Right lobe of liver (tissue), 6 donors: ENCODE measurements around the gene KCNIP1. TPM values are rescaled to one million over a fixed set of nuclear protein-coding genes. Genes with fewer than 3 reads are reported as not detected.

ENCODE experiments used
- ATAC-seq, 4 donors: fragments of 200-7000 bp; cut with Tn5 transposase; one replicate each; pipeline ENCODE4 v1.9.1; 2020; ENCODE audit warnings: mild to moderate bottlenecking in 4 of 4, moderate library complexity in 4 of 4
- DNase-seq, 3 donors: peaks; one replicate each; pipeline ENCODE4 v3.0.0-alpha.2; 2020
- H3K27ac ChIP-seq, 3 donors: fragments of 200-600 bp; one replicate each; pipeline ENCODE4 v1.8.0; 2022
- H3K27me3 ChIP-seq, 2 donors: fragments of 200-600 bp; one replicate each; pipeline ENCODE4 v1.8.0; 2022
- H3K36me3 ChIP-seq, 4 donors: fragments of 200-600 bp; sonication (generic) in 1 of 4; one replicate each; pipeline versions ENCODE4 v1.5.1 to v1.8.0; 2017 to 2022; ENCODE audit warnings: control low read depth in 1 of 4
- H3K4me1 ChIP-seq, 4 donors: fragments of 200-600 bp; sonication (generic) in 1 of 4; one replicate each; pipeline versions ENCODE4 v1.5.1 to v1.8.0; 2017 to 2022; ENCODE audit warnings: control low read depth in 1 of 4
- H3K4me3 ChIP-seq, 3 donors: fragments of 200-600 bp; one replicate each; pipeline ENCODE4 v1.8.0; 2022
- H3K9me3 ChIP-seq, 4 donors: fragments of 200-600 bp; sonication (generic) in 1 of 4; one replicate each; pipeline versions ENCODE4 v1.5.1 to v1.8.0; 2017 to 2022; ENCODE audit warnings: control low read depth in 1 of 4
- POLR2A ChIP-seq: fragments of 450-650 bp; IDR thresholded peaks from one replicate; pipeline ENCODE4 v1.6.1; 2017; ENCODE audit warnings: antibody characterized with exemption, mild to moderate bottlenecking
- WGBS: methylation state at CpG from one replicate; pipeline ENCODE4 v1.1.6; 2018; ENCODE audit warnings: low coverage, low lambda C conversion rate; ENCODE audit not compliant: insufficient coverage; ENCODE audit errors: missing lambda C conversion rate; 5-methylcytosine and 5-hydroxymethylcytosine counted together
- intact Hi-C, 2 donors: fragments of 100-400 bp; cut with DNase I; formaldehyde crosslinking; loops; one replicate each; pipeline versions ENCODE4 v1.11.2 to v1.14.1; 2022
- total RNA-seq, 6 experiments: library from RNA; depleted of rRNA in 2 of 6; stranded (reverse); fragments of >200 nt in 2 of 6; fragmentation: NEBNext Ultra II Directional in 3 of 6; extraction: Animal tissue kit (Norgen Biotek cat#: 25700) in 3 of 6; gene quantifications; one replicate each; pipeline versions ENCODE4 v1.1.0 to v1.2.4, GENCODE V29; 2016 to 2023
- TF ChIP-seq, protein P1 (sequence below), 4 donors: fragments of 200-600 bp in 3 of 4; fragments of 450-650 bp in 1 of 4; IDR thresholded peaks; one replicate each; pipeline versions ENCODE4 v1.5.1 to v1.8.0; 2016 to 2022; ENCODE audit warnings: antibody characterized with exemption in 4 of 4, mild to moderate bottlenecking in 2 of 4
- donor health status: DM: no; HTN: yes; CAD: no.
- donor health status: DM: no; HTN: no; CAD: no.
- donor health status: DM: no; HTN: no; CAD: no.
- donor health status: DM: no; HTN: yes; CAD: no.
- donor health status: DM: no; HTN: yes; CAD: no.

Gene KCNIP1
- total RNA-seq, 6 experiments from 2014 or later, result 0.56 TPM; not detected in 5

DNA sequence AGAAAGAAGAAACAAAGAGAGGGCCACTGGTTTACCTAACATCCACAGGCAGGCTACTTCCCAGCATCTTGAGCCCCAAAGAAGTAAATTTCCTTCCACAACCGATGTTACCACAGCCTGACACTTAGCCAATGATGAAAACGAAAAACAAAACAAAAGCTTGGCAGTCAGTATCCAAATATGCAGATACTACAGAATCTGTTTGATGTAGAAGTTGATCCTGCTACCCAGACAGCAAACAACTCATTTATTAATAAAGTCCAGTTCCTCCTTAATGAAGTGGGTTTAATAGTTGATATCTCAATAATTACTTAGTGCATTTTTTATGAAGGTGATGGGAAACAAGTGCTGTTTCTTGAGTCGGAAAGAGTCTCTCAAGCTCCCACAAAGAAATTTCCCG is 212.6 kb downstream of the KCNIP1 start:
- Histone ChIP-seq H3K27me3 (no peaks in the 10 kb centered on the region), H3K36me3 (no peaks in the 10 kb centered on the region), H3K4me1 (no peaks in the 10 kb centered on the region), H3K9me3 (no peaks in the 10 kb centered on the region), H3K27ac (no peak overlapping the region), H3K4me3 (no peak overlapping the region)
- TF ChIP-seq, protein P1, sequence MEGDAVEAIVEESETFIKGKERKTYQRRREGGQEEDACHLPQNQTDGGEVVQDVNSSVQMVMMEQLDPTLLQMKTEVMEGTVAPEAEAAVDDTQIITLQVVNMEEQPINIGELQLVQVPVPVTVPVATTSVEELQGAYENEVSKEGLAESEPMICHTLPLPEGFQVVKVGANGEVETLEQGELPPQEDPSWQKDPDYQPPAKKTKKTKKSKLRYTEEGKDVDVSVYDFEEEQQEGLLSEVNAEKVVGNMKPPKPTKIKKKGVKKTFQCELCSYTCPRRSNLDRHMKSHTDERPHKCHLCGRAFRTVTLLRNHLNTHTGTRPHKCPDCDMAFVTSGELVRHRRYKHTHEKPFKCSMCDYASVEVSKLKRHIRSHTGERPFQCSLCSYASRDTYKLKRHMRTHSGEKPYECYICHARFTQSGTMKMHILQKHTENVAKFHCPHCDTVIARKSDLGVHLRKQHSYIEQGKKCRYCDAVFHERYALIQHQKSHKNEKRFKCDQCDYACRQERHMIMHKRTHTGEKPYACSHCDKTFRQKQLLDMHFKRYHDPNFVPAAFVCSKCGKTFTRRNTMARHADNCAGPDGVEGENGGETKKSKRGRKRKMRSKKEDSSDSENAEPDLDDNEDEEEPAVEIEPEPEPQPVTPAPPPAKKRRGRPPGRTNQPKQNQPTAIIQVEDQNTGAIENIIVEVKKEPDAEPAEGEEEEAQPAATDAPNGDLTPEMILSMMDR (IDR thresholded peaks at IDR 0.05), result no peak
- no peak for TF ChIP-seq POLR2A
- DNase-seq, result no peak
- intact Hi-C loops, result no loop called here
- ATAC-seq, result no peak
- 15% methylated on average over 4 of the region's 4 CpGs for WGBS

DNA sequence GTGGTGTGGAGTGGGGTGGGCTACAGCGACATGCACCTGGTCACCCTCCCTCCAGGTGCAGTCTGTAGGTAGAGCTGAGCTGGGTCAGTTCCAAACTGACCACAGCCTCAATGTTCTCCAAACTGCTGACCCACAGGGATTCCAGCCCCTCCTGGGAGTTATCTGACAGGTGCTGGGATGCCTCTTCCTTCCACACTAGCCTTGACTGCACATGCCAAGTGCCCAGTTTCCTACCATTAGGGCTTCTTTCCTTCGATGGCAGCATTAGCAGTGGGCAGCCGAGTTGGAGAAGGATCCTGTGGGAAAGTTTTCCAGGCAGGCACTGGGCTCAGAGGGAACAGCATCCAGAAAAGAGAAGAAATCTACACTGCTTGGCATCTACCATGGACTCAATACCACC is 215.7 kb downstream of the KCNIP1 start:
- no peak overlapping the region for H3K27ac ChIP-seq
- no peak overlapping the region for H3K4me3 ChIP-seq
- DNase-seq (no peak), ATAC-seq (no peak)
- H3K36me3 ChIP-seq, result no peaks in the 10 kb centered on the region
- H3K9me3 ChIP-seq, result no peaks in the 10 kb centered on the region
- TF ChIP-seq POLR2A, result no peak
- TF ChIP-seq, protein P1 (IDR thresholded peaks at IDR 0.05), result no peak
- WGBS, result 45% methylated on average over 2 of the region's 3 CpGs
- H3K27me3 ChIP-seq, result no peaks in the 10 kb centered on the region
- H3K4me1 ChIP-seq, result no peaks in the 10 kb centered on the region
- intact Hi-C loops, result no loop called here

DNA sequence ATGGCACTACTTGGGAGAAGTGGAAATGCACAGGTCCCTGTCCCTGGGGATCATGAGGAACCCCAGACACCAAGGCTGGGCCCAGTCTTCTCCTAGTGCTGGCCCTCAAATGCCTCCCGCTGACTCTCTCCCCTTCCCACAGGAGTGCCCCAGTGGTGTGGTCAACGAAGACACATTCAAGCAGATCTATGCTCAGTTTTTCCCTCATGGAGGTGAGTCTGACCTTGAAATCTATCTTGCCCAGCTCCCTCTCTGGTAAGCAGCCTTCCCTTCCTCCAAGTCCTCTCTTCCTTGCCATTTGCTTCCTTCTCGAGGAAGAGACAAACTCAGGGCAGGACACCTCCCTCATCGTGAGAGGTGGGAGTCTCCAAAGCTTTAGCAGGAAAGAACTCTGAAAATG is 216.4 kb downstream of the KCNIP1 start:
- no peak overlapping the region for H3K4me3 ChIP-seq
- intact Hi-C loops, result no loop called here
- H3K27ac ChIP-seq, result no peak overlapping the region
- H3K9me3 ChIP-seq, result no peaks in the 10 kb centered on the region
- ATAC-seq (no peak), DNase-seq (no peak)
- no peak for TF ChIP-seq POLR2A
- TF ChIP-seq, protein P1 (IDR thresholded peaks at IDR 0.05), result no peak
- 49% methylated on average over 4 of the region's 4 CpGs for WGBS
- no peaks in the 10 kb centered on the region for H3K36me3 ChIP-seq
- no peaks in the 10 kb centered on the region for H3K4me1 ChIP-seq
- H3K27me3 ChIP-seq, result no peaks in the 10 kb centered on the region

DNA sequence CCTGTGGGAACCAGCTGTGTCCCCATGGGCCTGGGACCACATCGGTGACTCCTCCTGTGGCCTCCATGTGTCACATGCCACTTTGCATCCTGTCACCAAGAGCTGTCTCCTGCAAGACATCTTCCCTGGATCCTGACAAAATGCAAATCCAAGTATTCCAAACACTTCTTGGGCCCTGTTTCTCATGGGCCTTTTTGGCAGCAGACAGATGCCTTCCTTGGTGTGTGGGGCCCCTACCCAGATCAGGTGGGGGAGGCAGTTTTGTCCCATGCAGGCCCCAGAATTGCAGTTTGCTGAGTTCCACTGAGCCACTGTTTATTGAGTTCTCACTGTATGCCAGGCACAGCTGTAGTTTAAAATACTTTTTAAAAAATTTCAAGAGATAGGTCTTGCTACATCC is 217.2 kb downstream of the KCNIP1 start:
- ATAC-seq (no peak), DNase-seq (no peak)
- TF ChIP-seq, protein P1 (IDR thresholded peaks at IDR 0.05), result no peak
- TF ChIP-seq POLR2A, result no peak
- no peaks in the 10 kb centered on the region for H3K4me1 ChIP-seq
- no peak overlapping the region for H3K4me3 ChIP-seq
- H3K27me3 ChIP-seq, result no peaks in the 10 kb centered on the region
- no peak overlapping the region for H3K27ac ChIP-seq
- H3K36me3 ChIP-seq, result no peaks in the 10 kb centered on the region
- 50% methylated on average over 1 of the region's 1 CpG for WGBS
- H3K9me3 ChIP-seq, result no peaks in the 10 kb centered on the region
- intact Hi-C loops, result no loop called here

DNA sequence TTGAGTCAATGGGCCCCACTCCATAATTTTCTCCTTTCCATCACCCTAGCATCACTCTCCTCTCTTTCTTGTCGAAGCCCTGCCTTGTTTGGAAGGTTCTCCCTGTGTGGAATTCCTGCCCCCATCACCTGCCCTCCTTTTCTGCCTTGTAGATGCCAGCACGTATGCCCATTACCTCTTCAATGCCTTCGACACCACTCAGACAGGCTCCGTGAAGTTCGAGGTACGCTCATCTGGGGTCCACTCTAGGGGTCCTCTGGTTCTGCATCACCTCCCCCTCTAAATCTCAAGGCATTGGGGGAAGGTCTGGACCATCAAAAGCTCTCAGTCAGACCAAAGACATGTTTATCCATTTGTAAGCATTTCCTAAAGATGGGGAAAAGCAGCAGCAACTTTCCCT is 217.9 kb downstream of the KCNIP1 start:
- WGBS, result 52% methylated on average over 6 of the region's 6 CpGs
- no peaks in the 10 kb centered on the region for H3K27me3 ChIP-seq
- no peak for ATAC-seq
- H3K27ac ChIP-seq, result no peak overlapping the region
- TF ChIP-seq POLR2A, result no peak
- TF ChIP-seq, protein P1 (IDR thresholded peaks at IDR 0.05), result no peak
- no peaks in the 10 kb centered on the region for H3K4me1 ChIP-seq
- intact Hi-C loops, result no loop called here
- H3K4me3 ChIP-seq, result no peak overlapping the region
- no peaks in the 10 kb centered on the region for H3K36me3 ChIP-seq
- no peaks in the 10 kb centered on the region for H3K9me3 ChIP-seq
- no peak for DNase-seq
